ENCODE results near the gene AGXT.
"Not testable (repeated sequence)": the region's sequence is repeated elsewhere in the genome, so short reads cannot be mapped to it uniquely, and the experiment has no call there.

AGXT gene

GRCh38 chr2:240840435-240841060, 28.1 kb upstream of the AGXT start:
- no peak for DNase-seq (ENCODE audit: low read depth)

DNA sequence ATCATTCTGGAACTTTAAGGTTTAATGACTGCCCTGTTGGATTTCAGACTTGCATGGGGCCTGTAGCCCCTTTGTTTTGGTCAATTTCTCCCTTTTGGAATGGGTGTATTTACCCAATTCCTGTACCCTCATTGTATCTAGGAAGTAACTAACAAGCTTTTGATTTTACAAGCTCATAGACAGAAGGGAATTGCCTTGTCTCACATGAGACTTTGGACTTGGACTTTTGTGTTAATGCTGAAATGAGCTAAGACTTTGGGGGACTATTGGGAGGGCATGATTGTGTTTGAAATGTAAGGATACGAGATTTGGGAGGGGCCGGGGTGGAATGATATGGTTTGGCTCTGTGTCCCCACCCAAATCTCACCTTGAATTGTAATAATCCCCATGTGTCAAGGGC, 22.3 kb upstream of the AGXT start:
- not testable (repeated sequence) for DNase-seq (ENCODE audit: low read depth)

DNA sequence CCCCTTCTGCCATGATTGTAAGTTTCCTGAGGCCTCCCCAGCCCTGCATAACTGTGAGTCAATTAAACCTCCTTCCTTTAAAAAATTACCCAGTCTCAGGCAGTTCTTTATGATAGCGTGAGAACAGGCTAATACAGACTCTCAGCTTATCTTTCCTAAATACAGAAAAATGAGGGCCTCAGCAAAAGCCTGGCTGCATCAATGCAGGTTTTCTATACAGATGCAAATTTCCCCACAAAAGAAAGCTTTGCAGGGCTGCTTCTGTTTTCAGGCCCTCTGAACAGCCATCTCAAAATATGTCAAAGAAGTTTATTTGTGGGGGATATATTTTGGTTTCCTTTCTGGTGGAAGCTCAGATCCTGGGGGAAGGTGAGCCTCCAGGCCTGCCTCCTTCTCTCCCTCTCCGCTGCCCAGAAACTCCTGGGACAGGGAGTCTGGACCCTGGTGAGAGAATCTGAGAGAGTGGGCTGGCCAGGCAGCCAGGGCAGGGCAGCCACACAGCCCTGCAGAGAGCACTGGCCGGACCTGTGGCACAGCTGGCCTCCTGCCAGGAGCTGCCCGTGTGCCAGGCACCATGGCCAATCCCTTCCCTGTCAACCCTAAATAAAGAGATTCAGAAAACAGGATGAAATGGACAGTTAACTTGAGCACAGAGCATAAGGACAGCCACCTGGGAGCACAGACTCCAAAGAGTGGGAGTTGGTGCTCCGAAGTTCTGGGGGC, 21.6 kb upstream of the AGXT start:
- no peak for DNase-seq (ENCODE audit: low read depth)

DNA sequence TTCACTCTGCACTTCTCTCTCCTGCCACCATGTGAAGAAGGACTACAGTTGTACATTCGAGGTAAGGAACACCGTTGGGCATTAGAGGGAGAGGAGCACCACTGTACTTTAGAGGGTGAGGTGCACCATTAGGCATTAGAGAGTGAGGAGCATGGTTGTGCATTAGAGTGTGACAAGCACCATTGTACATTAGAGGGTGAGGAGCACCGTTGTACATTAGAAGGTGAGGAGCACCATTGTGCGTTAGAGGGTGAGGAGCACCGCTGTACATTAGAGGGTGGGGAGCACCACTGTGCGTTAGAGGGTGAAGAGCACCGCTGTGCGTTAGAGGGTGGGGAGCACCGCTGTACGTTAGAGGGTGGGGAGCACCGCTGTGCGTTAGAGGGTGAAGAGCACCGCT, 20.8 kb upstream of the AGXT start:
- DNase-seq (ENCODE audit: low read depth), result no peak

DNA sequence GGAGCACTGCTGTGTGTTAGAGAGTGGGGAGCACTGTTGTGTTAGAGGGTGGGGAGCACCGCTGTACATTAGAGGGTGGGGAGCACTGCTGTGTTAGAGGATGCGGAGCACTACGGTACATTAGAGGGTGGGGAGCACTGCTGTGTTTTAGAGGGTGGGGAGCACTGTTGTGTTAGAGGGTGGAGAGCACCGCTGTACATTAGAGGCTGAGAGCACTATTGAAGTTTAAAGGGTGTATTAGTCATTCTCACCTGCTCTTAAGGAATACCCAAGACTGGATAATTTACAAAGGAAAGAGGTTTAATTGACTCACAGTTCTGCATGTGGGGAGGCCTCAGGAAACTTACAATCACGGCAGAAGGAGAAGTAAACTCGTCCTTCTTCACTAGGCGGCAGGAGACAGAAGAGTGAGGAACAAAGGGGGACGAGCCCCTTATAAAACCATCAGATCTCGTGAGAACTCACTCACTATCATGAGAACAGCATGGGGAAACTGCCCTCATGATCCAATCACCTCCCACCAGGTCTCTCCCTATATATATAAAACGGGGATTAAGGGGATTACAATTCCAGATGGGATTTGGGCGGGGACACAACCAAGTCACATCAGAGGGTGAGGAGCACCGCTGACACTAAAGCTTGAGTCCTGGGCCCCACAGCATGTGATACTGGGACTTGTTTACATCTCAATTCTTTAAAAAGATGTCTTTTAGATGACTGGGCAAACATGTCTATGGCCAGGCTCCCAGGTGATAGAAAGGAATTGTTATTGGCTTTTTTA, 19.5 kb upstream of the AGXT start:
- no peak for DNase-seq (ENCODE audit: low read depth)

GRCh38 chr2:240850026-240850425, 18.6 kb upstream of the AGXT start:
- no peak for DNase-seq (ENCODE audit: low read depth)

DNA sequence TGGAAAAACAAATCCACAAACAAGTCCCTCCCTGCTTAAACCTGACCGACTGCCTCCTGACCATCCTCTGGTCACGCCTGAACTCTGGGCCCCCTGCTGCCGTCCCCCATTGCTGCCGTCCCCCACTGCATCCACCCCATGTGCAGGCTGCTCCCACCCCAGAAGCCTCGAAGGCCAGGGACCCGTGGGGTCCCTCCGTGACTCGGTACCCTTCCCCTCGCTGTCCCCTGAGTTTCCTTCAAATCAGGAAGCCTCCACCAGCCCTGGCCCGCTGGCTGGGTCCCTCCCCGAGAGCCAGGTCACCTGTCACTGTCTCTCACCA, 17.9 kb upstream of the AGXT start:
- DNase-seq (ENCODE audit: low read depth), result no peak

DNA sequence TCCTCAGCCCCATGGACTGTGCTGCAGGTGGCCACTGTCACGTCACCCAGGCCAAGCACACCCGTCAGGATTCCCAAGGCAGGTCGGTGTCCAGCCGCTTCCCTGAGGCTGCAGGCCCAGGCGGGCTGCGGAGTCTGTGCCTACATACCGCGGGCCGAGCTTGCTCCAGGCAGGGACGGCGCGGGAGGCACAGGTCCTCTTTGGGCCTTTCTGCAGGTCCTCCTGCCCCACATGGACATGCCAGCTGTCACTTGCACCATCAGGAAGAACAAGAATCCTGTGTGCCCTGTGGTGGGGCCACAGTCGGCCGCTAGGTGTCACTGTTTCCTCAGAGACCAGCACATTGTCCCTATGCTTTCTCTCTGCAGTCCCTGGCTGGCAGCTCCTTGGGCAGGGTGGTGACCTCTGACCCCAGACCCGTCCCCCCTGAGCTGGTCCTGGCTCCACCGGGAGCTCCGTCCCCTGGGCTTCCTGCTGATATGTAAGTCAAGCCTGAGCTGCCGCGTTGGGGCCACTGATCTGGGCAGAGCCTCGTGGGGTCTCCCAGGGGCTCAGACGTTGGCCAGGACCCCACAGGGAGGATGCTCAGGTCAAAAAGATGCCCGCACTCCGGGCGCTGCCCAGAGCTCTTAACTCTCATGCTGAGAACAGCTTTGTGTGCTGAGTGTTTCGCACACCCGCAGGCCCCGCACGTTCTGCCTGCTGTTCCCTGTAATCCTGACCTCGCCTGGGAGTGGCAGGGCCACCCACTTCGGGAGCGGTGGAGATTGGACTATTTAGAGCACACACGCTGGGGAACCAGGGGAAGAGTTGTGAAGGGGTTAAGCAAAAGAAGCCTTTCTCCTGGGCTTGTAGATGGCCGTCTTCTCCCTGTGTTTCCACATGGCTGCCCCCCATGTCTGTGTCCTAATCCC, 17.3 kb upstream of the AGXT start:
- peak; percentile 70 for DNase-seq (ENCODE audit: low read depth)

DNA sequence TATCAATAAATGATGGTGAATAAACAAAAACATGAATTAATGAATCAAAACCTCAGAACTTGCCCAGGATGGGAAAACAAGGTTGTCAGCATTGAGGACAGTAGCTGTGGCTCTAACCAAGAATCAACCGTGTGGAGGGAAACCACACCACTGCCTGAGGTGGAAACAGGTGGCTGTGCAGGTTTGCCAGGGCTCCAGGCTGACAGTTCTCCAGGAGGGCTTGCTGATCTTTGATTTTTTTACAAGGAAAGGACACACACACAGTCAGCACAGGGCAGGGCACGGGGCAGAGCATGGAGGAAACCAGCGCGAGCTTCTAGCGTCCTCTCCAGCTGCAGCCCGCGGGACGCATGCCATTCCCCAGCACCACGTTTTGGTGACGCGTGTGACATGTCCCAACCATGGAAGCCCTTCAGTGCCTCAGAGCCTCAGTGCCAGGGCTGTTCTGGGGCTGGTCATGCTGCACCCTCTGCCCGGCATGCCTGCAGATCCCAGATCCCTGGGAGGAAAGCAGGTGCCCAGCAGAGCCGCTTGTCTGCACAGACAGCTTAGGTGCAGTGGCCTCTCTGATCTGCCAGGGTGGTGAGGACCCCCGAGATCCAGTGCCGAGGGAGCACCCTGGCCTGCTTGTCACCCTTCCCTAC, 15.8 kb upstream of the AGXT start:
- no peak for DNase-seq (ENCODE audit: low read depth)

GRCh38 chr2:240855670-240856069, 13.0 kb upstream of the AGXT start:
- no peak for DNase-seq (ENCODE audit: low read depth)

- DNase-seq (ENCODE audit: low read depth), result no peak
Observed at GRCh38 chr2:240856151-240856980, 12.3 kb upstream of the AGXT start.

DNA sequence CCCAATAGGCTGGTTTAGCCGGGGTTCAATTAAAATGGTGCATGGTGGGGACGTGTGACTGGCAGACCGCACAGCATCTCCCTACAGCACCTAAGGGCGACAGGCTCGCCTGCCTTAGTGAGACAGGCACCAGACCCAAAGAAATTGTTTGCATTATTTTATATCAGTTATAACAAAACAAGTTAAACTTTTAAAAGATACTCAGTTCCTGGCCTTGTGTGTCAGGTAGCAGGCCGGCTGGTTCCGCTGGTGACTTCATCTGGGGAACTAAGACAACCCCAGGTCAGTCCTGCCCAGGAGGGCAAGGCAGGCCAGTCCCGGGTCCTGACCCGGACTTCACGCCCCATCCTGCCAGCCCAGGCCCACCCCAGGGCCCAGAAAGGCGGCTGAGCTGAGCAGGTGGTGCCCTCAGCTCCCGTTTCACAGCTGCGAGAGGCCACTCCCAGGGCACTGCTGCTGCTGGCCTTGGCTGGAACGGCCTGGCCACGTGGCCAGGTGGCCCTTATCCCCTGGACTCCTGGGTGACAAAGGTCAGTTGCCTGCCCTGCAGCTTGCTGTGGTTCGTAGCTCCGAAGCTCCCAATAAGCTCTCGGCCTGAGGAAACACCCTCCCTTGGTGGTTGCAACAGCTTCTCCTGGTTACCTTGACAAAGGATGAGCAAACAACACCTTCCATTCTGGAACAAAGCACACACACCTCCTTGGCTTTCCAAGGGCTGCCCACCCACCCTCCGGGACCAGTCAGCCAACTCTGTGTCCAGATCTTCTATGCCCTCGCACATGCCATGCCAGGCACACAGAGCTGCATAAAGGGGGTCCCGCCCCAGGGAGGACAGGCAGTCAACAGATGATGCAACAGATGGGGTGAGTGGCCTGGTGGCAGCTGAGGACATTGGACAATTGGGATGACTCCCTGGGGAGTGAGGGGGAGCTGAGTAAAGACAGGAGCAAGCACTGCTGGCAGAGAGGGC, 11.3 kb upstream of the AGXT start:
- DNase-seq (ENCODE audit: low read depth), result no peak

DNA sequence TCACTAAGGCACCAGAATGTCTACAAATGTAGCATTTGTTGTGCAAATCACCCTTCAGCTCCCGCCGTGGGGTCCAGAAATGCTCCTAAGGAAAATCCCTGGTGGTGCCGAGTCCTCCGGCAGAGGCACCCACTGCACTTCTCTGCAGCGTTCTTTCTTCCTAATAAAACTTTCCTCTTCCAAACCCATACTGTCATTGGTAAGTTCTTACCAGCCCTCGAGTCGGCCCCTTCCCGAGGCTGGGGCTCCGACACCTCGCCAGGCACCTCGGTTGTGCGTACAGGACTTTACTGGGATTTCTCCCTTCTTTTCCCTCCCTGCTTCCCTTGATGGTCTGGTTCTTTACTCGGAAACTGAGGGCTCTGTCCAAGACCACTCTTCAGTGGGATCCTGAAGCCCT, 10.3 kb upstream of the AGXT start:
- no peak for DNase-seq (ENCODE audit: low read depth)

- DNase-seq (ENCODE audit: low read depth), result no peak
Observed at GRCh38 chr2:240858871-240859270, 9.8 kb upstream of the AGXT start.

DNA sequence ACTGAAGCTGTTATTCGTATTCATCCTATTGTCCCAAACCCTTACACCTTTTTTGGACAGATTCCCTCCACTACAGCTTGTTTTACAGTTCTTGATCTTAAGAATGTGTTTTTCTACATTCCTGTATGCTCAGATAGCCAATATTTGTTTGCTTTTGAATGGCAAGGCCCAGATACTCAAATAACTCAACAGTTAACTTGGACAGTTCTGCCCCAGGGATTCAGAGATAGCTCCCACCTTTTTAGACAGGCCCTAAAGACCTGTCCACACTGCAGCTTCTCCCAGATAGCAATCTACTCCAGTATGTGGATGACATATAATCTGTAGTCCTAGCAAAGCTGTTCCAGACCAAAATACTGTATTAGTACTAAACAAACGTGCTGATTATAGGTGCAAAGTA, 7.1 kb upstream of the AGXT start:
- no peak for DNase-seq (ENCODE audit: low read depth)

GRCh38 chr2:240864475-240864874, 4.1 kb upstream of the AGXT start:
- no peak for DNase-seq (ENCODE audit: low read depth)

GRCh38 chr2:240865391-240865790, 3.2 kb upstream of the AGXT start:
- no peak for DNase-seq (ENCODE audit: low read depth)

- DNase-seq (ENCODE audit: low read depth), result no peak
Observed at GRCh38 chr2:240869109-240869955, 708 bp downstream of the AGXT start.
